HepG2 (cell line): ENCODE results near the gene MARK2. TPM values are rescaled to one million over a fixed set of nuclear protein-coding genes. Genes with fewer than 3 reads are reported as not detected.

ENCODE experiments used
- ATAC-seq: fragments of 200-7000 bp; cut with Tn5 transposase; 3 replicates; pipeline ENCODE4 v1.9.1; 2020; ENCODE audit warnings: mild to moderate bottlenecking, moderate library complexity
- BruUV-seq: library from RNA; stranded (reverse); fragments of 400-500 nt; replicated peaks from 2 replicates; lab custom pipeline; 2021; lab: Mats Ljungman, UMichigan
- CTCF ChIA-PET: fragments of 300-600 bp; formaldehyde crosslinking; extraction: SDS; loops from one replicate; lab custom pipeline; 2021; ENCODE audit warnings: low total read pairs, inconsistent platforms, low intra/inter-chr PET ratio; lab: Yijun Ruan, JAX
- POLR2A ChIA-PET: fragments of 350-600 bp; sonication (Branson Sonifier 250); formaldehyde crosslinking; loops from one replicate; lab custom pipeline; 2020; ENCODE audit warnings: antibody characterized with exemption, inconsistent platforms; lab: Yijun Ruan, JAX
- DNase-seq: peaks from one replicate; pipeline ENCODE4 v3.0.0-alpha.2; 2015; ENCODE audit warnings: low spot score
- FAIRE-seq: peaks from 3 replicates; lab custom pipeline; 2011; peaks lifted over from hg19 to GRCh38; lab: Jason Lieb, UNC
- H2AFZ ChIP-seq: one replicate; pipeline ENCODE4 v1.6.1; 2011; ENCODE audit warnings: low read length, inconsistent platforms
- H3K27ac ChIP-seq: fragments of 300-600 bp; 3 replicates; pipeline ENCODE4 v1.8.0; 2011; ENCODE audit warnings: mixed run types, mild to moderate bottlenecking, mixed read lengths, low read length, inconsistent platforms; ENCODE audit not compliant: insufficient read depth; ENCODE audit errors: extremely low read length
- H3K27me3 ChIP-seq, 2 experiments: fragments of 200-600 bp in 1 of 2; 2 replicates in 1 of 2; 3 replicates in 1 of 2; pipeline versions ENCODE4 v1.6.0 to v1.8.0; 2011; ENCODE audit warnings: low read length in 2 of 2, mild to moderate bottlenecking in 2 of 2, moderate library complexity in 2 of 2, inconsistent platforms in 1 of 2; ENCODE audit not compliant: insufficient read depth in 2 of 2, control insufficient read depth in 1 of 2
- H3K36me3 ChIP-seq, 2 experiments: fragments of 200-600 bp in 1 of 2; replicated peaks in 1 of 2; 2 replicates in 1 of 2; 3 replicates in 1 of 2; pipeline versions ENCODE4 v1.5.1 to v1.8.0; 2011; ENCODE audit warnings: low read length in 2 of 2, inconsistent platforms in 1 of 2; ENCODE audit not compliant: insufficient read depth in 2 of 2, control insufficient read depth in 1 of 2
- H3K4me1 ChIP-seq: 2 replicates; pipeline ENCODE4 v1.5.1; 2012; ENCODE audit warnings: low read length, inconsistent platforms; ENCODE audit not compliant: insufficient read depth
- H3K4me2 ChIP-seq: 2 replicates; pipeline ENCODE4 v1.6.0; 2011; ENCODE audit warnings: low read depth, low read length, inconsistent platforms
- H3K4me3 ChIP-seq, 3 experiments: fragments of 200-600 bp in 1 of 3; sonication (generic), shearing (Covaris generic) in 1 of 3; replicated peaks in 1 of 3; 2 replicates each; pipeline ENCODE4 v1.5.1; 2011 to 2016; ENCODE audit warnings: low read length in 3 of 3, inconsistent platforms in 2 of 3, low read depth in 2 of 3, mild to moderate bottlenecking in 2 of 3, control low read depth in 1 of 3, mixed read lengths in 1 of 3; ENCODE audit not compliant: insufficient read depth in 1 of 3
- H3K79me2 ChIP-seq: one replicate; pipeline ENCODE4 v1.6.1; 2011; ENCODE audit warnings: low read length, inconsistent platforms; ENCODE audit not compliant: insufficient read depth
- H3K9ac ChIP-seq: 2 replicates; pipeline ENCODE4 v1.6.0; 2011; ENCODE audit warnings: mild to moderate bottlenecking, low read depth, low read length, inconsistent platforms; ENCODE audit not compliant: insufficient read depth
- H3K9me3 ChIP-seq: 2 replicates; pipeline ENCODE4 v1.5.1; 2012; ENCODE audit warnings: mild to moderate bottlenecking, low read length
- H4K20me1 ChIP-seq: 2 replicates; pipeline ENCODE4 v1.6.0; 2011; ENCODE audit warnings: inconsistent platforms, mild to moderate bottlenecking, low read length, moderate library complexity; ENCODE audit not compliant: insufficient read depth
- CCDC6 ChIP-seq: sonication (generic); formaldehyde crosslinking; IDR thresholded peaks from 2 replicates; pipeline ENCODE4 v1.8.1; 2022; ENCODE audit warnings: mild to moderate bottlenecking, missing genetic modification reagents, moderate library complexity
- FOXA3 ChIP-seq: IDR thresholded peaks from 2 replicates; pipeline ENCODE4 v1.6.1; 2016; ENCODE audit warnings: missing genetic modification reagents, missing compliant biosample characterization
- GTF2F1 ChIP-seq: fragments of 150-350 bp; IDR thresholded peaks from 2 replicates; pipeline ENCODE4 v1.6.1; 2014; ENCODE audit warnings: low read length
- KLF6 ChIP-seq: IDR thresholded peaks from 2 replicates; pipeline ENCODE4 v1.8.0; 2016; ENCODE audit warnings: missing biosample characterization, missing genetic modification reagents
- MAZ ChIP-seq, 2 experiments: sonication (generic) in 1 of 2; formaldehyde crosslinking in 1 of 2; IDR thresholded peaks; 2 replicates each; pipeline versions ENCODE4 v1.5.0 to v1.6.1; 2012 to 2020; ENCODE audit warnings: low read depth in 2 of 2, mild to moderate bottlenecking in 2 of 2, borderline replicate concordance in 1 of 2, improper control_type of control experiment in 1 of 2, low read length in 1 of 2, missing genetic modification reagents in 1 of 2, moderate library complexity in 1 of 2
- PRDM15 ChIP-seq: sonication (generic); formaldehyde crosslinking; IDR thresholded peaks from 2 replicates; pipeline ENCODE4 v1.4.0; 2020; ENCODE audit warnings: missing genetic modification reagents
- REXO4 ChIP-seq: sonication (generic); formaldehyde crosslinking; IDR thresholded peaks from 2 replicates; pipeline ENCODE4 v1.8.0; 2022; ENCODE audit warnings: missing genetic modification reagents, mild to moderate bottlenecking, borderline replicate concordance
- ZHX2 ChIP-seq, 2 experiments: sonication (generic) in 1 of 2; formaldehyde crosslinking in 1 of 2; IDR thresholded peaks; 2 replicates each; pipeline versions ENCODE4 v1.6.1 to v1.9.0; 2014 to 2022; ENCODE audit warnings: antibody characterized with exemption in 1 of 2, borderline replicate concordance in 1 of 2, inconsistent platforms in 1 of 2, low read depth in 1 of 2, missing genetic modification reagents in 1 of 2
- ZNF207 ChIP-seq: fragments of 450-650 bp; IDR thresholded peaks from 2 replicates; pipeline ENCODE4 v1.6.1; 2016; ENCODE audit warnings: antibody characterized with exemption, borderline replicate concordance
- ZNF367 ChIP-seq: sonication (generic); formaldehyde crosslinking; IDR thresholded peaks from 2 replicates; pipeline ENCODE4 v1.4.0; 2020; ENCODE audit warnings: missing genetic modification reagents, borderline replicate concordance
- ZNF670 ChIP-seq: sonication (generic); formaldehyde crosslinking; IDR thresholded peaks from 2 replicates; pipeline ENCODE4 v1.8.0; 2022; ENCODE audit warnings: mild to moderate bottlenecking, missing genetic modification reagents, borderline replicate concordance
- ZNF75D ChIP-seq: sonication (generic); formaldehyde crosslinking; IDR thresholded peaks from 2 replicates; pipeline ENCODE4 v1.8.1; 2023; ENCODE audit warnings: missing genetic modification reagents, mild to moderate bottlenecking, borderline replicate concordance
- WGBS: methylation state at CpG from one replicate; pipeline ENCODE4 v1.1.6; 2017; ENCODE audit warnings: low lambda C conversion rate; 5-methylcytosine and 5-hydroxymethylcytosine counted together
- in situ Hi-C: cut with HindIII; loops from 2 replicates; pipeline ENCODE4 v1.10.0; 2017; ENCODE audit warnings: low pct_unique_long_range_greater_than_20kb; ENCODE audit not compliant: extremely low pct_ligation_motif_present
- intact Hi-C: fragments of 100-400 bp; cut with micrococcal nuclease; formaldehyde crosslinking; loops from one replicate; pipeline ENCODE4 v1.10.0; 2022; ENCODE audit not compliant: unreplicated experiment
- polyA plus RNA-seq, 8 experiments: library from polyadenylated mRNA; depleted of rRNA in 3 of 8; stranded (reverse) in 7 of 8; unstranded in 1 of 8; fragments of >200 nt; fragmentation: Illumina TruSeq in 4 of 8; extraction: Trizol in 4 of 8; gene quantifications; 2 replicates each; pipeline versions ENCODE4 v1.2.1 to v1.2.3, GENCODE V29; 2011 to 2016; ENCODE audit warnings: low read depth in 4 of 8, missing spikeins in 1 of 8, mixed read lengths in 1 of 8; ENCODE audit not compliant: insufficient read depth in 1 of 8
- total RNA-seq, 5 experiments: library from RNA; depleted of rRNA; stranded (reverse); fragments of >200 nt; fragmentation: Illumina TruSeq; extraction: Trizol; gene quantifications; 2 replicates each; pipeline ENCODE4 v1.2.3, GENCODE V29; 2016; ENCODE audit warnings: low read depth in 1 of 5

MARK2 gene
- total and polyA plus RNA-seq, 2 of the 13 experiments (the other 11 are each of a cell fraction or from before 2014, with no cell fraction given), result 13.5 to 13.9 TPM

DNA sequence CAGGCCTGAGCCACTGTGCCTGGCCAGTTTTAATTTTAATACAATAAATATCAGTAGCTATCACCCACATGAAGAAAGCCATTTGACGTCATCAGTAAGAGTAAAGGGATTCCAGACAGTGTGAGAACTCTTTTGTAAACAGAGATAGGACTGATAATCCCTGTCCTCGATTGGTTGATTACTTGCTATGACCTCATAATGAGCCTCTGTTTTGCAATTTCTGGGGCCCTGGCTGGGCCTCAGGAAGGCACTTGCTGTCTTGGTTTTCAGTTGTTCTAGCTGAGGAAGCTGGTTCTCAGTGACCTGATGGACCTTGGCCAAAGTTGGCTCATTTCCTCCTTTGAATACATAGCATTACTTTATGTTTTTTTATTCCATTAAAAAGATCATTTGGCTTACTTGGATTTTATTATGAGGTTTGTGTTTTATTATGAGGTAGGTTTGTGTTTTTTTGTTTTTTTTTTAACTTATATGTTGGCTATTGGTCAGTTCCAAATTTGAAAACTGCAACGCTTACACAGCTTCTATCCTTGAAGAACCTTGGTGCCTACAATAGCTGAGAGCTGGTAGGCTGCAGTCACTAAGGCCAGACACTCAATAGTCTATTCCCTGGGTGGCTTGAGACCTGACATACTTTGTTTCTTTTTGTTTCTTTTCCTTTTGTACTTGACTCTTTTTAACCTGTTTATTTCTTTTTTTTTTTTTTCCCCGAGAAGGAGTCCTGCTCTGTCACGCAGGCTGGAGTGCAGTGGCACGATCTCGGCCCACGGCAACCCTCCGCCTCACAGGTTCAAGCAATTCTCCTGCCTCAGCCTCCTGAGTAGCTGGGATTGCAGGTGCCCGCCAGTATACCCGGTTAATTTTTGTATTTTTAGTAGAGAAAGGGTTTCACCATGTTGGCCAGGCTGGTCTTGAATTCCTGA, 20.0 kb downstream of the MARK2 start:
- Histone ChIP-seq H3K9me3 (no peaks in the 10 kb centered on the region), H2AFZ (no peak overlapping the region), H3K36me3 (no peaks in the 10 kb centered on the region; a peak in 1 of 5 replicates), H3K4me2 (no peak overlapping the region), H3K9ac (no peak overlapping the region), H3K27me3 (no peaks in the 10 kb centered on the region), H3K27ac (peak overlapping the region; percentile 39), H4K20me1 (no peaks in the 10 kb centered on the region), H3K79me2 (peaks cover 9% of the 10 kb centered on the region), H3K4me1 (peaks cover 72% of the 10 kb centered on the region), H3K4me3 (no peak overlapping the region)
- ChIA-PET CTCF (no interaction called here), POLR2A (interaction anchor here (0.6 to 2.2 kb wide), 3 partner anchors 13 to 311 kb away, joined by 3 to 6 read pairs (median 5); no protein-coding TSS in a partner anchor)
- 83% methylated on average over 11 of the region's 11 CpGs for WGBS
- FAIRE-seq, result no peak
- no peak; the same call in 2 of the 3 replicates for ATAC-seq
- in situ Hi-C loops (no loop called here), intact Hi-C loops (no loop called here)
- peak; percentile 67 for DNase-seq
- no TSS peak for BruUV-seq
- TF ChIP-seq ZNF367 (no peak), GTF2F1 (no peak), CCDC6 (CRISPR knock-in tag) (no peak), ZHX2 (IDR thresholded peaks at IDR 0.05; ENCODE audit: low read depth) (0 out of 2 replicates have a peak, but pooled peaks have one; percentile 47), ZHX2 (CRISPR knock-in tag; IDR thresholded peaks at IDR 0.05; ENCODE audit: borderline replicate concordance) (no peak), ZNF670 (CRISPR knock-in tag) (no peak), ZNF75D (CRISPR knock-in tag) (no peak), REXO4 (no peak), ZNF207 (no peak), KLF6 (no peak), FOXA3 (CRISPR knock-in tag) (peak; percentile 64), MAZ (IDR thresholded peaks at IDR 0.05; ENCODE audit: borderline replicate concordance, low read depth, low read length) (no peak), MAZ (CRISPR knock-in tag; IDR thresholded peaks at IDR 0.05; ENCODE audit: low read depth) (no peak), PRDM15 (no peak)
